ENCODE data around the gene ELOVL4. TPM values are rescaled to one million over a fixed set of nuclear protein-coding genes. Genes with fewer than 3 reads are reported as not detected.

ELOVL4 gene
- total RNA-seq, 1 donor from 2014 or later, result 1.2 TPM

Other genes starting within 250 kb of the ELOVL4 start
- gene TTK, start 57.1 kb upstream of the ELOVL4 start, total RNA-seq, result 0.80 TPM
- 25.0 TPM for gene BCKDHB, start 159.1 kb upstream of the ELOVL4 start, total RNA-seq

Measured in sciatic nerve (tissue), 1 donor.